Stimulated activated CD8-positive, alpha-beta memory T cell treated with anti-CD3 and anti-CD28 coated beads, Interleukin-7, amount 100 ng/mL, for 4 hours (primary cell): ENCODE measurements around the gene ZC3H13.
"Not testable (repeated sequence)": the region's sequence is repeated elsewhere in the genome, so short reads cannot be mapped to it uniquely, and the experiment has no call there.

ENCODE experiments used
- DNase-seq, 2 donors: peaks; one replicate each; pipeline ENCODE4 v3.0.0-alpha.2; 2020; ENCODE audit warnings: low read depth in 2 of 2

The ZC3H13 gene

GRCh38 chr13:46006688-46007452, 45.7 kb downstream of the ZC3H13 start:
- no peak for DNase-seq

- DNase-seq: no peak
Observed at GRCh38 chr13:46004491-46004890, 48.1 kb downstream of the ZC3H13 start.

- no peak for DNase-seq
Observed at GRCh38 chr13:45996631-45997030, 55.9 kb downstream of the ZC3H13 start.

- DNase-seq: no peak
Observed at GRCh38 chr13:45995245-45995644, 57.3 kb downstream of the ZC3H13 start.

- DNase-seq: no peak
Observed at GRCh38 chr13:45994752-45995151, 57.8 kb downstream of the ZC3H13 start.

- no peak for DNase-seq
Observed at GRCh38 chr13:45989607-45990006, 62.9 kb downstream of the ZC3H13 start.

- not testable (repeated sequence) for DNase-seq
Observed at GRCh38 chr13:45981127-45981526, 71.4 kb downstream of the ZC3H13 start.

- no peak for DNase-seq
Observed at GRCh38 chr13:45975337-45975736, 77.2 kb downstream of the ZC3H13 start.

- no peak for DNase-seq
Observed at GRCh38 chr13:45974500-45974899, 78.0 kb downstream of the ZC3H13 start.

- DNase-seq: no peak
Observed at GRCh38 chr13:45967589-45967988, 85.0 kb downstream of the ZC3H13 start.

GRCh38 chr13:45966715-45967114, 85.8 kb downstream of the ZC3H13 start:
- DNase-seq: no peak

GRCh38 chr13:45961468-45961867, 91.1 kb downstream of the ZC3H13 start:
- no peak for DNase-seq

GRCh38 chr13:45954836-45955800, 97.4 kb downstream of the ZC3H13 start:
- DNase-seq: no peak

- no peak for DNase-seq
Observed at GRCh38 chr13:45953082-45953481, 99.5 kb downstream of the ZC3H13 start.

GRCh38 chr13:45951724-45952123, 100.8 kb downstream of the ZC3H13 start:
- no peak for DNase-seq

- DNase-seq: no peak
Observed at GRCh38 chr13:45951166-45951565, 101.4 kb downstream of the ZC3H13 start.

GRCh38 chr13:45950386-45951000, 102.1 kb downstream of the ZC3H13 start:
- no peak for DNase-seq

- no peak for DNase-seq
Observed at GRCh38 chr13:45949161-45949560, 103.4 kb downstream of the ZC3H13 start.

GRCh38 chr13:45943965-45944364, 108.6 kb downstream of the ZC3H13 start:
- DNase-seq: no peak

- DNase-seq: no peak
Observed at GRCh38 chr13:45943120-45943519, 109.4 kb downstream of the ZC3H13 start.

GRCh38 chr13:45941261-45941660, 111.3 kb downstream of the ZC3H13 start:
- DNase-seq: no peak

- DNase-seq: no peak
Observed at GRCh38 chr13:45940061-45940460, 112.5 kb downstream of the ZC3H13 start.
